Gastroesophageal sphincter (tissue), 4 donors: Measurements from ENCODE around the gene FAM83C. TPM values are rescaled to one million over a fixed set of nuclear protein-coding genes. Genes with fewer than 3 reads are reported as not detected.

Experiments used
- total RNA-seq, 4 donors: library from RNA; depleted of rRNA; stranded (reverse); fragments of >200 nt; gene quantifications; one replicate each; pipeline ENCODE4 v1.1.0, GENCODE V29; 2016

FAM83C gene
- total RNA-seq, 4 donors from 2014 or later: 1.4 TPM; not detected in 3

Other genes starting within 250 kb of the FAM83C start
- 10 to 100 TPM; 47.5 to 57.1 (median 52.4) TPM for gene TRPC4AP, start 199.6 kb downstream of the FAM83C start, total RNA-seq
- 10 to 100 TPM; 11.2 to 18.9 (median 13.5) TPM for gene EDEM2, start 145.1 kb downstream of the FAM83C start, total RNA-seq
- gene PROCR, start 120.4 kb downstream of the FAM83C start, total RNA-seq: 10 to 100 TPM; 11.7 to 59.4 (median 35.9) TPM
- 1 to 10 TPM in 2 of 4 donors, under 1 TPM in 2; 0.47 to 3.4 (median 1.8) TPM for gene MMP24, start 65.7 kb downstream of the FAM83C start, total RNA-seq
- 10 to 100 TPM; 19.6 to 47.2 (median 26.9) TPM for gene MMP24OS, start 14.3 kb downstream of the FAM83C start, total RNA-seq
- 10 to 100 TPM; 66.0 to 92.4 (median 80.8) TPM for gene EIF6, start 7.7 kb downstream of the FAM83C start, total RNA-seq
- 10 to 100 TPM; 19.9 to 56.2 (median 31.1) TPM for gene UQCC1, start 119.5 kb upstream of the FAM83C start, total RNA-seq
- gene GDF5, start 145.8 kb upstream of the FAM83C start, total RNA-seq: 1 to 10 TPM in 2 of 4 donors, under 1 TPM in 1, not detected in 1; 0.67 to 2.3 (median 1.1) TPM
- 10 to 100 TPM; 22.6 to 37.9 (median 30.9) TPM for gene CEP250, start 163.2 kb upstream of the FAM83C start, total RNA-seq
- not detected for gene C20orf173, start 237.2 kb upstream of the FAM83C start, total RNA-seq
- 100 to 1,000 TPM; 129 to 200 (median 163) TPM for gene ERGIC3, start 249.7 kb upstream of the FAM83C start, total RNA-seq